SK-N-SH (cell line): Measurements from ENCODE around the gene AHNAK2. TPM values are rescaled to one million over a fixed set of nuclear protein-coding genes. Genes with fewer than 3 reads are reported as not detected.

Experiments used
- CTCF ChIA-PET: fragments of 300-600, 350-600 bp; formaldehyde crosslinking; extraction: SDS; loops from one replicate; lab custom pipeline; 2021; lab: Yijun Ruan, JAX
- POLR2A ChIA-PET: fragments of 350-600 bp; sonication (Branson Sonifier 250); formaldehyde crosslinking; extraction: SDS; loops from one replicate; lab custom pipeline; 2020; ENCODE audit warnings: antibody characterized with exemption, inconsistent platforms; lab: Yijun Ruan, JAX
- DNase-seq: peaks from one replicate; pipeline ENCODE4 v3.0.0; 2012
- H2AFZ ChIP-seq: fragments of 200-600 bp; sonication (generic); 2 replicates; pipeline ENCODE4 v1.8.1; 2016; ENCODE audit warnings: antibody characterized with exemption, mild to moderate bottlenecking, low read depth
- H3F3A ChIP-seq: fragments of 200-600 bp; sonication (generic); replicated peaks from 2 replicates; pipeline ENCODE3; 2016; ENCODE audit warnings: antibody characterized with exemption, mild to moderate bottlenecking; ENCODE audit not compliant: insufficient read depth
- H3K27ac ChIP-seq, 2 experiments: fragments of 200-500 bp in 1 of 2; fragments of 200-600 bp in 1 of 2; sonication (Bioruptor generic) in 1 of 2; sonication (generic), shearing (Covaris generic) in 1 of 2; 2 replicates each; pipeline versions ENCODE4 v1.5.1 to v1.6.1; 2014 to 2016; ENCODE audit warnings: low read depth in 2 of 2, inconsistent platforms in 1 of 2, low read length in 1 of 2, mild to moderate bottlenecking in 1 of 2, mixed read lengths in 1 of 2
- H3K27me3 ChIP-seq: fragments of 200-600 bp; sonication (generic), shearing (Covaris generic); 2 replicates; pipeline ENCODE4 v1.6.1; 2016; ENCODE audit warnings: mixed run types; ENCODE audit not compliant: insufficient read depth
- H3K36me3 ChIP-seq, 2 experiments: fragments of 200-500 bp in 1 of 2; fragments of 200-600 bp in 1 of 2; sonication (Bioruptor generic) in 1 of 2; sonication (generic) in 1 of 2; replicated peaks in 1 of 2; 2 replicates each; pipeline versions ENCODE3 to v1.5.1; 2014 to 2016; ENCODE audit warnings: low read length in 1 of 2, mild to moderate bottlenecking in 1 of 2; ENCODE audit not compliant: insufficient read depth in 2 of 2, control insufficient read depth in 1 of 2
- H3K4me1 ChIP-seq, 2 experiments: fragments of 200-500 bp in 1 of 2; fragments of 200-600 bp in 1 of 2; sonication (Bioruptor generic) in 1 of 2; sonication (generic), shearing (Covaris generic) in 1 of 2; 2 replicates each; pipeline versions ENCODE4 v1.5.1 to v1.6.1; 2014 to 2016; ENCODE audit warnings: low read depth in 1 of 2, low read length in 1 of 2, mixed run types in 1 of 2; ENCODE audit not compliant: insufficient read depth in 2 of 2, control insufficient read depth in 1 of 2
- H3K4me2 ChIP-seq: fragments of 200-600 bp; sonication (generic), shearing (Covaris generic); 2 replicates; pipeline ENCODE4 v1.6.1; 2017; ENCODE audit warnings: mixed run types
- H3K4me3 ChIP-seq, 2 experiments: fragments of 200-500 bp in 1 of 2; fragments of 200-600 bp in 1 of 2; sonication (Bioruptor generic) in 1 of 2; sonication (generic), shearing (Covaris generic) in 1 of 2; 2 replicates each; pipeline versions ENCODE4 v1.5.1 to v1.8.1; 2014 to 2016; ENCODE audit warnings: low read depth in 2 of 2, inconsistent platforms in 1 of 2, low read length in 1 of 2, mild to moderate bottlenecking in 1 of 2, mixed read lengths in 1 of 2, moderate library complexity in 1 of 2
- H3K79me2 ChIP-seq: fragments of 200-600 bp; sonication (generic); 2 replicates; pipeline ENCODE4 v1.8.1; 2017; ENCODE audit warnings: mild to moderate bottlenecking; ENCODE audit not compliant: insufficient read depth
- H3K9ac ChIP-seq: fragments of 200-600 bp; sonication (generic); 2 replicates; pipeline ENCODE4 v1.6.1; 2017; ENCODE audit warnings: mixed run types
- H3K9me2 ChIP-seq: fragments of 200-600 bp; sonication (generic); 2 replicates; pipeline ENCODE4 v1.6.1; 2017; ENCODE audit warnings: mixed run types
- H3K9me3 ChIP-seq: fragments of 200-600 bp; sonication (generic); 2 replicates; pipeline ENCODE4 v1.6.1; 2017; ENCODE audit warnings: mixed run types, mild to moderate bottlenecking, moderate library complexity
- H4K20me1 ChIP-seq: fragments of 200-600 bp; sonication (generic); 2 replicates; pipeline ENCODE4 v1.6.1; 2017; ENCODE audit warnings: mild to moderate bottlenecking, mixed run types; ENCODE audit not compliant: insufficient read depth
- CTCF ChIP-seq: fragments of 200-600 bp; sonication (generic); IDR thresholded peaks from 2 replicates; pipeline ENCODE4 v1.6.1; 2017; ENCODE audit warnings: antibody characterized with exemption, mild to moderate bottlenecking, moderate library complexity
- ELF1 ChIP-seq: IDR thresholded peaks from 2 replicates; pipeline ENCODE4 v1.4.0; 2012
- EZH2phosphoT487 ChIP-seq: fragments of 200-600 bp; sonication (generic); IDR thresholded peaks from 2 replicates; pipeline ENCODE4 v1.6.1; 2017; ENCODE audit warnings: low read depth, mixed run types, mild to moderate bottlenecking, antibody characterized with exemption, moderate library complexity, borderline replicate concordance
- FOSL2 ChIP-seq: IDR thresholded peaks from 2 replicates; pipeline ENCODE4 v1.4.0; 2012; ENCODE audit warnings: low read depth, mild to moderate bottlenecking, moderate library complexity, borderline replicate concordance
- FOXJ3 ChIP-seq: sonication (generic); formaldehyde crosslinking; IDR thresholded peaks from 2 replicates; pipeline ENCODE4 v1.5.1; 2020; ENCODE audit warnings: mild to moderate bottlenecking, missing genetic modification reagents
- GATA2 ChIP-seq: sonication (generic); formaldehyde crosslinking; IDR thresholded peaks from 2 replicates; pipeline ENCODE4 v1.5.0; 2020; ENCODE audit warnings: mild to moderate bottlenecking, missing genetic modification reagents
- JUND ChIP-seq: IDR thresholded peaks from 2 replicates; pipeline ENCODE4 v1.4.0; 2012
- MEF2A ChIP-seq: IDR thresholded peaks from 2 replicates; pipeline ENCODE4 v1.4.0; 2012; ENCODE audit warnings: low read depth, borderline replicate concordance
- PBX3 ChIP-seq: IDR thresholded peaks from 2 replicates; pipeline ENCODE4; 2012
- POLR2AphosphoS5 ChIP-seq: IDR thresholded peaks from 2 replicates; pipeline ENCODE4 v1.6.1; 2012; ENCODE audit warnings: low read depth, low read length
- RAD21 ChIP-seq: IDR thresholded peaks from 2 replicates; pipeline ENCODE4 v1.6.1; 2012; ENCODE audit warnings: mild to moderate bottlenecking, low read length
- RCOR1 ChIP-seq: fragments of 150-350 bp; IDR thresholded peaks from 2 replicates; pipeline ENCODE4 v1.6.1; 2017; ENCODE audit warnings: antibody characterized with exemption, low read length
- SMC3 ChIP-seq: IDR thresholded peaks from 2 replicates; pipeline ENCODE4 v1.6.1; 2012; ENCODE audit warnings: low read depth, low read length, improper control_type of control experiment
- TCF12 ChIP-seq: IDR thresholded peaks from 2 replicates; pipeline ENCODE4 v1.4.0; 2012
- TEAD4 ChIP-seq: IDR thresholded peaks from 2 replicates; pipeline ENCODE4 v1.4.0; 2012; ENCODE audit warnings: mild to moderate bottlenecking, borderline replicate concordance; ENCODE audit not compliant: insufficient read depth
- USF2 ChIP-seq: fragments of 150-350 bp; IDR thresholded peaks from 2 replicates; pipeline ENCODE4 v1.6.1; 2017; ENCODE audit warnings: antibody characterized with exemption, low read length, low read depth, borderline replicate concordance
- YY1 ChIP-seq: IDR thresholded peaks from 2 replicates; pipeline ENCODE4 v1.4.0; 2012; ENCODE audit warnings: low read depth, mild to moderate bottlenecking
- WGBS: methylation state at CpG from one replicate; pipeline ENCODE4 v1.1.6; 2017; ENCODE audit warnings: low lambda C conversion rate; 5-methylcytosine and 5-hydroxymethylcytosine counted together
- polyA plus RNA-seq, 3 experiments: library from polyadenylated mRNA; depleted of rRNA; stranded (reverse); fragments of >200 nt; gene quantifications; 2 replicates each; pipeline ENCODE4 v1.2.3, GENCODE V29; 2012

AHNAK2 gene
- polyA plus RNA-seq, 1 of the 3 experiments (the other 2 are of a cell fraction), result 33.5 TPM

- peaks cover 8 to 50% of the 10 kb centered on the region in 2 experiments for H3K36me3 ChIP-seq
- ChIA-PET CTCF (interaction anchor here (1.2 kb wide), 1 partner anchor 18 kb away, joined by 4 read pairs; no protein-coding TSS in a partner anchor), POLR2A (no interaction called here)
- no peaks in the 10 kb centered on the region for H3K27me3 ChIP-seq
- WGBS, result 98% methylated on average over 12 of the region's 12 CpGs
- no peaks in the 10 kb centered on the region for H4K20me1 ChIP-seq
- no peak overlapping the region for H2AFZ ChIP-seq
- H3K79me2 ChIP-seq, result peaks cover 15% of the 10 kb centered on the region; the same call in 1 of the 2 replicates
- H3K9me3 ChIP-seq, result no peaks in the 10 kb centered on the region
- no peaks in the 10 kb centered on the region for H3K9me2 ChIP-seq
- peaks cover 12% of the 10 kb centered on the region for H3F3A ChIP-seq
- H3K9ac ChIP-seq, result no peak overlapping the region
- TF ChIP-seq YY1 (no peak), USF2 (no peak), TEAD4 (no peak)
- no peak overlapping the region for H3K4me2 ChIP-seq
- DNase-seq, result no peak
- no peak overlapping the region for H3K4me3 ChIP-seq
- H3K27ac ChIP-seq, result no peak overlapping the region
- H3K4me1 ChIP-seq, result no peaks in the 10 kb centered on the region
Observed at GRCh38 chr14:104993306-104993705, 15.1 kb upstream of the AHNAK2 start.

GRCh38 chr14:104992501-104992900, 14.3 kb upstream of the AHNAK2 start:
- Histone ChIP-seq H3K9me2 (no peaks in the 10 kb centered on the region), H3K4me1 (no peaks in the 10 kb centered on the region), H2AFZ (no peak overlapping the region), H3K9me3 (no peaks in the 10 kb centered on the region), H4K20me1 (no peaks in the 10 kb centered on the region), H3F3A (peaks cover 12% of the 10 kb centered on the region), H3K9ac (no peak overlapping the region), H3K4me2 (no peak overlapping the region), H3K4me3 (no peak overlapping the region), H3K27me3 (no peaks in the 10 kb centered on the region), H3K27ac (no peak overlapping the region), H3K36me3 (peaks cover 5 to 50% of the 10 kb centered on the region in 2 experiments), H3K79me2 (peaks cover 11% of the 10 kb centered on the region; the same call in 1 of the 2 replicates)
- no peak for TF ChIP-seq RAD21
- no peak for TF ChIP-seq RCOR1
- no peak for TF ChIP-seq TCF12
- no peak for TF ChIP-seq FOSL2
- TF ChIP-seq ELF1, result no peak
- TF ChIP-seq POLR2AphosphoS5, result no peak
- TF ChIP-seq EZH2phosphoT487, result no peak
- TF ChIP-seq MEF2A, result no peak
- no peak for TF ChIP-seq SMC3
- no peak for TF ChIP-seq JUND
- CTCF ChIA-PET, result no interaction called here
- POLR2A ChIA-PET, result no interaction called here
- WGBS, result 97% methylated on average over 11 of the region's 11 CpGs
- no peak for DNase-seq

- H3K36me3 ChIP-seq, result peaks cover 2 to 49% of the 10 kb centered on the region in 2 experiments
- no peaks in the 10 kb centered on the region for H4K20me1 ChIP-seq
- no peaks in the 10 kb centered on the region for H3K9me3 ChIP-seq
- DNase-seq, result no peak
- WGBS, result 89% methylated on average over 34 of the region's 34 CpGs
- no peak overlapping the region for H3K4me3 ChIP-seq
- H3K27ac ChIP-seq, result no peak overlapping the region
- H3K9ac ChIP-seq, result no peak overlapping the region
- peaks cover 7% of the 10 kb centered on the region; the same call in 1 of the 2 replicates for H3K79me2 ChIP-seq
- no peaks in the 10 kb centered on the region for H3K27me3 ChIP-seq
- peaks cover 0 to 3% of the 10 kb centered on the region in 2 experiments; a peak in 1 of 4 replicates for H3K4me1 ChIP-seq
- H3F3A ChIP-seq, result peaks cover 9% of the 10 kb centered on the region
- ChIA-PET CTCF (no interaction called here), POLR2A (no interaction called here)
- H3K4me2 ChIP-seq, result no peak overlapping the region
- H2AFZ ChIP-seq, result no peak overlapping the region
- H3K9me2 ChIP-seq, result no peaks in the 10 kb centered on the region
- TF ChIP-seq SMC3 (no peak), FOXJ3 (no peak), FOSL2 (no peak), RCOR1 (no peak), RAD21 (no peak), GATA2 (CRISPR knock-in tag) (no peak), PBX3 (no peak), CTCF (no peak)
Observed at GRCh38 chr14:104991896-104992230, 13.7 kb upstream of the AHNAK2 start.
